HL-60 (cell line): ENCODE results near the gene GLI2.

ENCODE experiments used
- CTCF ChIP-seq: IDR thresholded peaks from one replicate; pipeline ENCODE4 v1.5.1; 2011; ENCODE audit warnings: low read length, control low read depth, inconsistent platforms; ENCODE audit not compliant: insufficient read depth
- GABPA ChIP-seq: IDR thresholded peaks from 2 replicates; pipeline ENCODE4 v1.6.1; 2012; ENCODE audit warnings: low read depth
- POLR2AphosphoS5 ChIP-seq: IDR thresholded peaks from 2 replicates; pipeline ENCODE4 v1.6.1; 2012; ENCODE audit warnings: low read depth
- REST ChIP-seq: IDR thresholded peaks from 2 replicates; pipeline ENCODE4 v1.6.1; 2012; ENCODE audit warnings: low read depth; ENCODE audit not compliant: insufficient replicate concordance

GRCh38 chr2:120771781-120772208 is 36.1 kb downstream of the GLI2 start:
- TF ChIP-seq CTCF (no peak), GABPA (no peak), POLR2AphosphoS5 (no peak), REST (no peak)
